Neural cell (in vitro differentiated cells): ENCODE data around the gene NGFR. TPM values are rescaled to one million over a fixed set of nuclear protein-coding genes. Genes with fewer than 3 reads are reported as not detected.

Experiments used
- H2AFZ ChIP-seq: fragments of 200-600, 300-800 bp; sonication (generic), shearing (Covaris generic); 2 replicates; pipeline ENCODE4 v1.6.0; 2014; ENCODE audit warnings: low read depth, mild to moderate bottlenecking, antibody characterized with exemption, low read length, moderate library complexity
- H3F3A ChIP-seq: fragments of 200-600 bp; shearing (Covaris generic); 2 replicates; pipeline ENCODE4 v1.6.1; 2016; ENCODE audit warnings: mild to moderate bottlenecking, moderate library complexity, mixed read lengths, antibody characterized with exemption, low read length; ENCODE audit not compliant: insufficient read depth, poor library complexity, severe bottlenecking
- H3K27ac ChIP-seq: fragments of 200-600, 300-800 bp; sonication (generic), shearing (Covaris generic); 2 replicates; pipeline ENCODE4 v1.5.1; 2014; ENCODE audit warnings: mild to moderate bottlenecking, low read length, moderate library complexity
- H3K27me3 ChIP-seq: fragments of 300-800, 200-600 bp; sonication (generic), shearing (Covaris generic); 2 replicates; pipeline ENCODE4 v1.6.0; 2014; ENCODE audit warnings: mild to moderate bottlenecking, low read depth, low read length, moderate library complexity; ENCODE audit not compliant: insufficient read depth
- H3K36me3 ChIP-seq: fragments of 300-800, 200-600 bp; sonication (generic), shearing (Covaris generic); 2 replicates; pipeline ENCODE4 v1.5.1; 2014; ENCODE audit warnings: mild to moderate bottlenecking, antibody characterized with exemption, low read length, moderate library complexity; ENCODE audit not compliant: insufficient read depth
- H3K4me2 ChIP-seq: fragments of 300-800, 200-600 bp; sonication (generic), shearing (Covaris generic); 2 replicates; pipeline ENCODE4 v1.6.0; 2014; ENCODE audit warnings: mild to moderate bottlenecking, low read length
- H3K4me3 ChIP-seq: fragments of 300-800, 200-600 bp; sonication (generic), shearing (Covaris generic); 2 replicates; pipeline ENCODE4 v1.5.1; 2014; ENCODE audit warnings: mild to moderate bottlenecking, low read length, moderate library complexity
- H3K79me2 ChIP-seq: fragments of 200-600 bp; shearing (Covaris generic); replicated peaks from 2 replicates; pipeline ENCODE4 v1.6.0; 2014; ENCODE audit warnings: mild to moderate bottlenecking, low read length, moderate library complexity; ENCODE audit not compliant: insufficient read depth
- H3K9ac ChIP-seq: fragments of 300-800, 200-600 bp; sonication (generic), shearing (Covaris generic); 2 replicates; pipeline ENCODE4 v1.6.1; 2016; ENCODE audit warnings: mild to moderate bottlenecking, low read length, mixed read lengths
- H3K9me2 ChIP-seq: fragments of 200-600 bp; shearing (Covaris generic); 2 replicates; pipeline ENCODE4 v1.6.1; 2016; ENCODE audit warnings: mild to moderate bottlenecking, low read length, mixed read lengths; ENCODE audit not compliant: insufficient read depth
- H3K9me3 ChIP-seq: fragments of 200-600, 300-800 bp; sonication (generic), shearing (Covaris generic); 2 replicates; pipeline ENCODE4 v1.6.1; 2016; ENCODE audit warnings: mild to moderate bottlenecking, mixed run types, low read length, moderate library complexity, mixed read lengths
- H4K20me1 ChIP-seq: fragments of 200-600 bp; shearing (Covaris generic); 2 replicates; pipeline ENCODE4 v1.6.1; 2016; ENCODE audit warnings: mild to moderate bottlenecking, mixed run types; ENCODE audit not compliant: insufficient read depth
- CTCF ChIP-seq: fragments of 450-650 bp; IDR thresholded peaks from 2 replicates; pipeline ENCODE4 v1.5.1; 2014; ENCODE audit warnings: antibody characterized with exemption, mild to moderate bottlenecking, moderate library complexity; ENCODE audit not compliant: poor library complexity, severe bottlenecking
- EP300 ChIP-seq: fragments of 450-650 bp; conservative IDR thresholded peaks from 2 replicates; pipeline ENCODE4 v1.6.1; 2014; ENCODE audit warnings: antibody characterized with exemption, mild to moderate bottlenecking, moderate library complexity; ENCODE audit not compliant: poor library complexity, severe bottlenecking
- EZH2 ChIP-seq: fragments of 200-600, 300-800 bp; shearing (Covaris generic), sonication (generic); IDR thresholded peaks from 2 replicates; pipeline ENCODE4 v1.6.1; 2014; ENCODE audit warnings: antibody characterized with exemption, low read length, borderline replicate concordance, mild to moderate bottlenecking; ENCODE audit not compliant: insufficient read depth, poor library complexity, severe bottlenecking
- MXI1 ChIP-seq: fragments of 450-650 bp; conservative IDR thresholded peaks from 2 replicates; pipeline ENCODE4 v1.6.1; 2014; ENCODE audit warnings: antibody characterized with exemption, mild to moderate bottlenecking; ENCODE audit not compliant: poor library complexity, severe bottlenecking
- POLR2AphosphoS5 ChIP-seq: IDR thresholded peaks from 2 replicates; pipeline ENCODE4 v1.6.1; 2012
- RAD21 ChIP-seq: fragments of 450-650 bp; conservative IDR thresholded peaks from 2 replicates; pipeline ENCODE4 v1.6.1; 2014; ENCODE audit warnings: antibody characterized with exemption, mild to moderate bottlenecking, moderate library complexity
- REST ChIP-seq: IDR thresholded peaks from 2 replicates; pipeline ENCODE4 v1.6.1; 2012; ENCODE audit warnings: borderline replicate concordance
- SMC3 ChIP-seq: fragments of 450-650 bp; conservative IDR thresholded peaks from 2 replicates; pipeline ENCODE4 v1.6.1; 2014; ENCODE audit warnings: antibody characterized with exemption, mild to moderate bottlenecking, moderate library complexity; ENCODE audit not compliant: poor library complexity
- TAF1 ChIP-seq: IDR thresholded peaks from 2 replicates; pipeline ENCODE4 v1.6.1; 2012; ENCODE audit warnings: low read depth
- polyA plus RNA-seq: library from polyadenylated mRNA; depleted of rRNA; stranded (reverse); fragments of >200 nt; gene quantifications from 2 replicates; pipeline ENCODE4 v1.2.3, GENCODE V29; 2014

Gene NGFR
- polyA plus RNA-seq, 1 donor from 2014 or later: 3.6 TPM

GRCh38 chr17:49450181-49450580 lies 44.9 kb upstream of the NGFR start:
- Histone ChIP-seq H3F3A (no peaks in the 10 kb centered on the region), H3K9me3 (no peaks in the 10 kb centered on the region), H3K9me2 (no peaks in the 10 kb centered on the region)

GRCh38 chr17:49450735-49451134 lies 44.4 kb upstream of the NGFR start:
- no peaks in the 10 kb centered on the region for H4K20me1 ChIP-seq
- H3K4me2 ChIP-seq: no peak overlapping the region
- H3K36me3 ChIP-seq: no peaks in the 10 kb centered on the region
- no peaks in the 10 kb centered on the region for H3K27me3 ChIP-seq
- H3K4me3 ChIP-seq: no peak overlapping the region
- no peaks in the 10 kb centered on the region for H3K79me2 ChIP-seq
- H3K9ac ChIP-seq: no peak overlapping the region
- no peak overlapping the region for H3K27ac ChIP-seq
- no peaks in the 10 kb centered on the region for H3K9me2 ChIP-seq
- H2AFZ ChIP-seq: no peak overlapping the region
- H3F3A ChIP-seq: no peaks in the 10 kb centered on the region
- no peaks in the 10 kb centered on the region for H3K9me3 ChIP-seq
- TF ChIP-seq SMC3: no peak
- TF ChIP-seq RAD21: no peak
- no peak for TF ChIP-seq EP300
- TF ChIP-seq MXI1: no peak
- no peak for TF ChIP-seq REST
- no peak for TF ChIP-seq EZH2
- no peak for TF ChIP-seq CTCF

More at GRCh38 chr17:49450181-49450580, 44.9 kb upstream of the NGFR start:
- Histone ChIP-seq H3K36me3 (no peaks in the 10 kb centered on the region), H2AFZ (no peak overlapping the region), H3K27me3 (no peaks in the 10 kb centered on the region), H3K4me3 (no peak overlapping the region), H3K79me2 (no peaks in the 10 kb centered on the region), H3K9ac (no peak overlapping the region), H3K27ac (no peak overlapping the region), H4K20me1 (no peaks in the 10 kb centered on the region), H3K4me2 (no peak overlapping the region)
- TF ChIP-seq POLR2AphosphoS5 (no peak), REST (no peak), TAF1 (no peak), CTCF (no peak), EZH2 (no peak), EP300 (no peak)
